ENCODE data around the gene GCA. TPM values are rescaled to one million over a fixed set of nuclear protein-coding genes. Genes with fewer than 3 reads are reported as not detected.

The GCA gene
- polyA plus RNA-seq, 1 experiment: 2.5 TPM

DNA sequence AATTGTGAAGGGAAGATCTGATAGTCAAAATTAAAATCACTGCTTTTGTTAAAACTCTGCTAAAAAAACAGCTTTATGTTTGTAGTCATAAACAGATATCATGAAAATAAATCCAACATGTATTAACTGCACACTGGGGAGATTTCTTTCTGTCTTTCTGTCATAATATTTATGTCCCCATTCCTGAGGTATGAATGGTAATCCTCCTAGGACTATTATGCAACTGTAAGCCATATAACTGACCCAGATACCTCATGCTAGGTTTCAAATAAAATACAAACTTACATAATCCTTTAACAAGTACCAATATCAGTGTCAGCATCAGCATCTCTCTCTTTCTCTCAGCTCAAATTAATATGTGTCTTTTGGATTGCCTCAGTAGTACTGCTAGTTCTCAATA, 43.7 kb upstream of the GCA start:
- Histone ChIP-seq H3K27me3 (ENCODE audit: control insufficient read depth, insufficient read depth, low read length) (no peaks in the 10 kb centered on the region), H3K9me3 (ENCODE audit: control insufficient read depth, insufficient read depth, low read length) (no peaks in the 10 kb centered on the region), H3K4me3 (ENCODE audit: low read depth, low read length) (no peak overlapping the region), H3K27ac (ENCODE audit: low read depth, low read length) (no peak overlapping the region)
- POLR2A ChIA-PET: no interaction called here
- no peak for DNase-seq (ENCODE audit: low read depth, low spot score)
- TF ChIP-seq, protein P1, sequence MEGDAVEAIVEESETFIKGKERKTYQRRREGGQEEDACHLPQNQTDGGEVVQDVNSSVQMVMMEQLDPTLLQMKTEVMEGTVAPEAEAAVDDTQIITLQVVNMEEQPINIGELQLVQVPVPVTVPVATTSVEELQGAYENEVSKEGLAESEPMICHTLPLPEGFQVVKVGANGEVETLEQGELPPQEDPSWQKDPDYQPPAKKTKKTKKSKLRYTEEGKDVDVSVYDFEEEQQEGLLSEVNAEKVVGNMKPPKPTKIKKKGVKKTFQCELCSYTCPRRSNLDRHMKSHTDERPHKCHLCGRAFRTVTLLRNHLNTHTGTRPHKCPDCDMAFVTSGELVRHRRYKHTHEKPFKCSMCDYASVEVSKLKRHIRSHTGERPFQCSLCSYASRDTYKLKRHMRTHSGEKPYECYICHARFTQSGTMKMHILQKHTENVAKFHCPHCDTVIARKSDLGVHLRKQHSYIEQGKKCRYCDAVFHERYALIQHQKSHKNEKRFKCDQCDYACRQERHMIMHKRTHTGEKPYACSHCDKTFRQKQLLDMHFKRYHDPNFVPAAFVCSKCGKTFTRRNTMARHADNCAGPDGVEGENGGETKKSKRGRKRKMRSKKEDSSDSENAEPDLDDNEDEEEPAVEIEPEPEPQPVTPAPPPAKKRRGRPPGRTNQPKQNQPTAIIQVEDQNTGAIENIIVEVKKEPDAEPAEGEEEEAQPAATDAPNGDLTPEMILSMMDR (IDR thresholded peaks at IDR 0.05; ENCODE audit: low read depth, low read length): no peak
- CTCF ChIA-PET: interaction anchor here (1.0 to 14.0 kb wide), 20 partner anchors 9 to 713 kb away, joined by 3 to 344 read pairs (median 6); partner anchors contain the start of genes FAP, GCG and IFIH1

DNA sequence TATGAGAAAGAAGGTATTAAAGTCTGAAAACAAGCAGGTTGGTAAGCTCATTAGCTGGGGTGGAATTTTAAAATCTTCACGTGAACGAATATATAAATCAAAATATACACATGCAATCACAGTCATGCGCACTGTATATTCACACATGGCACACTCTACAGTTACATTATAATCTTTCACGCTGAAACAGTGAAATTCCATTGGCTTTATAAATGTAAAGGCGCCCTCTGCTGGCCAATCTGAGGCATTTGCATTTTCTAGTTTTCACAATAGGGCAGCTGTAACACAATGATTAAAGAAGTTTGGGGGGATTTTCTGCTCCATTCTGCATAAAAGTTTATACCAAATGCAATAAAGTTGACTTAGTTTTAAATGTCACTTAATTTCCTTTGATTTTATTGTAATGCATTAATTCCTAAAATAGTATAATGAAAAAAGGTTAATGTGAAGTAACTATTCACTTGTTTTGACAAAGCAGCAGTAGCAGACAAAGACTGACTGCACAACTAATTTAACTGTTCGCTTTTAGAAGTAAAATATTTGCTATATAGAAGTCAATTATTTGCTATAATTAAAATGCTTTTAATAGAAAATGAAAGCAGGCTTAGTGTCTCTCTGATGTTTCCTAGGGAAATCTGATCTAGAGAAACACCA, 42.7 kb upstream of the GCA start:
- CTCF ChIA-PET: interaction anchor here (0.6 to 14.0 kb wide), 24 partner anchors 8 to 714 kb away, joined by 3 to 344 read pairs (median 4); partner anchors contain the start of genes GCG and IFIH1
- POLR2A ChIA-PET: no interaction called here
- DNase-seq (ENCODE audit: low read depth, low spot score): peak; percentile 55
- TF ChIP-seq, protein P1 (IDR thresholded peaks at IDR 0.05; ENCODE audit: low read depth, low read length): peak; percentile 83
- H3K4me3 ChIP-seq (ENCODE audit: low read depth, low read length): no peak overlapping the region
- H3K27ac ChIP-seq (ENCODE audit: low read depth, low read length): no peak overlapping the region
- H3K27me3 ChIP-seq (ENCODE audit: control insufficient read depth, insufficient read depth, low read length): no peaks in the 10 kb centered on the region
- H3K9me3 ChIP-seq (ENCODE audit: control insufficient read depth, insufficient read depth, low read length): no peaks in the 10 kb centered on the region

DNA sequence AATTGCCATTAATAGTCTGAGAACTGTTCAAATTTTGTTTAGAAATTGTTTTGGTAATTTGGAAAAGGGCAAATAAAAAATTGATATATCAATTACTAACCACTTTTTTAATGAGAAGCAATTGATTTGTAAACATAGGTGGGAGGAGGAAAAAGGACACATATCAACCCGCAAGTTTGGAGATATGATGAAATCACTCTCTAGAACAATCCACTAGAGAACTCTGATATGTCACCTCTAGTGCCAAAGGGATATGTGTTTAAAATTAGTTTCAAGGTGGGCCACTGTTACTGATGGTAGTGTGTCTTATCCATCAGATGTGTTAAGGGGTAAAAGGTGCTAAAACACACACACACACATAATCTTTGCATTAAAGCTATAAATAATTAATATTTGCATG, 42.1 kb upstream of the GCA start:
- no peak for DNase-seq (ENCODE audit: low read depth, low spot score)
- POLR2A ChIA-PET: no interaction called here
- no peak overlapping the region for H3K4me3 ChIP-seq (ENCODE audit: low read depth, low read length)
- H3K27ac ChIP-seq (ENCODE audit: low read depth, low read length): no peak overlapping the region
- H3K27me3 ChIP-seq (ENCODE audit: control insufficient read depth, insufficient read depth, low read length): no peaks in the 10 kb centered on the region
- TF ChIP-seq, protein P1 (IDR thresholded peaks at IDR 0.05; ENCODE audit: low read depth, low read length): no peak
- H3K9me3 ChIP-seq (ENCODE audit: control insufficient read depth, insufficient read depth, low read length): no peaks in the 10 kb centered on the region
- CTCF ChIA-PET: interaction anchor here (0.6 to 14.0 kb wide), 17 partner anchors 8 to 715 kb away, joined by 3 to 344 read pairs (median 5); partner anchors contain the start of genes GCG and IFIH1

DNA sequence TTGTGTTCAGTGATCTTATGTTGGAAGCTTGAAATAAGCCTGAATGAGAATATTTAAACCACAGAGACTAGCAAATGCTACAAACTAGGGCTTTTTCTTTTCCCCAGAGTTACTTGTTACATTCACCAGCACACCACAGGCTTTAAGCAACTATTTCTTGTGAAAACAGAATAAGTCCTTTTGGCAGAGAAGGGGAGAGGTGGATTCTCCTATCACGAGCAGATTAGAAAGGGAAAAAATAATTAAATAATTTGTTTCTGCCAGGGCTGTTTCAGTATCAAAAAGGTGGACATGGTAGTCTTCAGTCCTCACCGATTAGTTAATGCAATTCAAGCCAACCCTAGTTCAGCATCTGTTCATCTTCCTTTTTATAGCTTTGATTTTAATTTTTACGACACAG, 38.0 kb upstream of the GCA start:
- CTCF ChIA-PET: interaction anchor here (1.3 to 14.0 kb wide), 3 partner anchors 12 to 155 kb away, joined by 4 to 344 read pairs (median 222); partner anchors contain the start of gene GCG

More for the DNA sequence above, 38.0 kb upstream of the GCA start:
- H3K4me3 ChIP-seq (ENCODE audit: low read depth, low read length): no peak overlapping the region
- H3K27me3 ChIP-seq (ENCODE audit: control insufficient read depth, insufficient read depth, low read length): no peaks in the 10 kb centered on the region
- H3K27ac ChIP-seq (ENCODE audit: low read depth, low read length): no peak overlapping the region
- TF ChIP-seq, protein P1 (IDR thresholded peaks at IDR 0.05; ENCODE audit: low read depth, low read length): no peak
- H3K9me3 ChIP-seq (ENCODE audit: control insufficient read depth, insufficient read depth, low read length): no peaks in the 10 kb centered on the region
- DNase-seq (ENCODE audit: low read depth, low spot score): no peak
- POLR2A ChIA-PET: no interaction called here

Measured in AG04450 (cell line).